H54 (cell line): ENCODE data around the gene ASB13.

Source experiments
- DNase-seq: peaks from one replicate; pipeline ENCODE4 v3.0.0; 2011; ENCODE audit warnings: low spot score, mixed read lengths; ENCODE audit not compliant: insufficient read length
- FAIRE-seq: peaks from 3 replicates; lab custom pipeline; 2011; peaks lifted over from hg19 to GRCh38; lab: Jason Lieb, UNC
- POLR2A ChIP-seq: IDR thresholded peaks from 2 replicates; pipeline ENCODE4 v1.6.1; 2011; ENCODE audit warnings: low read depth, mild to moderate bottlenecking, low read length

The ASB13 gene

GRCh38 chr10:5606864-5607263 lies 59.5 kb downstream of the ASB13 start:
- no peak for FAIRE-seq
- TF ChIP-seq POLR2A = no peak
- DNase-seq = no peak

- no peak for TF ChIP-seq POLR2A
- FAIRE-seq (no peak), DNase-seq (no peak)
Measured at GRCh38 chr10:5606321-5606720, 60.1 kb downstream of the ASB13 start.

- DNase-seq (no peak), FAIRE-seq (no peak)
Measured at GRCh38 chr10:5604961-5605360, 61.4 kb downstream of the ASB13 start.

GRCh38 chr10:5604236-5604925 lies 62.0 kb downstream of the ASB13 start:
- FAIRE-seq = no peak
- DNase-seq = no peak

More at GRCh38 chr10:5604961-5605360, 61.4 kb downstream of the ASB13 start:
- TF ChIP-seq POLR2A = no peak

GRCh38 chr10:5603848-5604170 lies 62.6 kb downstream of the ASB13 start:
- FAIRE-seq (no peak), DNase-seq (no peak)
- no peak for TF ChIP-seq POLR2A

More at GRCh38 chr10:5604236-5604925, 62.0 kb downstream of the ASB13 start:
- no peak for TF ChIP-seq POLR2A

- no peak for FAIRE-seq
- no peak for DNase-seq
- TF ChIP-seq POLR2A = no peak
Measured at GRCh38 chr10:5603091-5603847, 63.1 kb downstream of the ASB13 start.

- DNase-seq = no peak
- no peak for FAIRE-seq
- no peak for TF ChIP-seq POLR2A
Measured at GRCh38 chr10:5601826-5602495, 64.4 kb downstream of the ASB13 start.

- DNase-seq = no peak
- FAIRE-seq = no peak
- no peak for TF ChIP-seq POLR2A
Measured at GRCh38 chr10:5600908-5601307, 65.5 kb downstream of the ASB13 start.

GRCh38 chr10:5599613-5600520 lies 66.5 kb downstream of the ASB13 start:
- TF ChIP-seq POLR2A = no peak
- FAIRE-seq (no peak), DNase-seq (no peak)

- no peak for FAIRE-seq
- no peak for DNase-seq
- no peak for TF ChIP-seq POLR2A
Measured at GRCh38 chr10:5598085-5598690, 68.2 kb downstream of the ASB13 start.

- FAIRE-seq (no peak), DNase-seq (no peak)
- no peak for TF ChIP-seq POLR2A
Measured at GRCh38 chr10:5596611-5597341, 69.6 kb downstream of the ASB13 start.

GRCh38 chr10:5595994-5596471 lies 70.4 kb downstream of the ASB13 start:
- DNase-seq (no peak), FAIRE-seq (no peak)
- no peak for TF ChIP-seq POLR2A
